Thyroid gland (tissue), 4 donors: ENCODE data around the gene SMIM35.

ENCODE experiments used
- POLR2A ChIP-seq, 2 donors: fragments of 450-650 bp; IDR thresholded peaks; one replicate each; pipeline ENCODE4 v1.6.1; 2017; ENCODE audit warnings: antibody characterized with exemption in 2 of 2, mild to moderate bottlenecking in 2 of 2, moderate library complexity in 1 of 2
- TF ChIP-seq, protein P1 (sequence below), 6 experiments: fragments of 200-600 bp in 3 of 6; fragments of 450-650 bp in 3 of 6; sonication (generic) in 3 of 6; IDR thresholded peaks; one replicate each; pipeline ENCODE4 v1.5.1; 2016 to 2019; ENCODE audit warnings: antibody characterized with exemption in 6 of 6, mild to moderate bottlenecking in 2 of 6, inconsistent platforms in 1 of 6, moderate library complexity in 1 of 6

DNA sequence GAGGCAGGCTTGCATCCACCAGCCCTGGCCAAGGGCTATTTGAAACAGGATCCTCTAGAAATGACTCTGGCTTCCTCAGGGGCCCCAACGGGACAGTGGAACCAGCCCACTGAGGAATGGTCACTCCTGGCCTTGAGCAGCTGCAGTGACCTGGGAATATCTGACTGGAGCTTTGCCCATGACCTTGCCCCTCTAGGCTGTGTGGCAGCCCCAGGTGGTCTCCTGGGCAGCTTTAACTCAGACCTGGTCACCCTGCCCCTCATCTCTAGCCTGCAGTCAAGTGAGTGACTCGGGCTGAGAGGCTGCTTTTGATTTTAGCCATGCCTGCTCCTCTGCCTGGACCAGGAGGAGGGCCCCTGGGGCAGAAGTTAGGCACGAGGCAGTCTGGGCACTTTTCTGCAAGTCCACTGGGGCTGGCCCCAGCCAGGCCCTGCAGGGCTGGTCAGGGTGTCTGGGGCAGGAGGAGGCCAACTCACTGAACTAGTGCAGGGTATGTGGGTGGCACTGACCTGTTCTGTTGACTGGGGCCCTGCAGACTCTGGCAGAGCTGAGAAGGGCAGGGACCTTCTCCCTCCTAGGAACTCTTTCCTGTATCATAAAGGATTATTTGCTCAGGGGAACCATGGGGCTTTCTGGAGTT, 87.3 kb downstream of the SMIM35 start:
- TF ChIP-seq, protein P1, sequence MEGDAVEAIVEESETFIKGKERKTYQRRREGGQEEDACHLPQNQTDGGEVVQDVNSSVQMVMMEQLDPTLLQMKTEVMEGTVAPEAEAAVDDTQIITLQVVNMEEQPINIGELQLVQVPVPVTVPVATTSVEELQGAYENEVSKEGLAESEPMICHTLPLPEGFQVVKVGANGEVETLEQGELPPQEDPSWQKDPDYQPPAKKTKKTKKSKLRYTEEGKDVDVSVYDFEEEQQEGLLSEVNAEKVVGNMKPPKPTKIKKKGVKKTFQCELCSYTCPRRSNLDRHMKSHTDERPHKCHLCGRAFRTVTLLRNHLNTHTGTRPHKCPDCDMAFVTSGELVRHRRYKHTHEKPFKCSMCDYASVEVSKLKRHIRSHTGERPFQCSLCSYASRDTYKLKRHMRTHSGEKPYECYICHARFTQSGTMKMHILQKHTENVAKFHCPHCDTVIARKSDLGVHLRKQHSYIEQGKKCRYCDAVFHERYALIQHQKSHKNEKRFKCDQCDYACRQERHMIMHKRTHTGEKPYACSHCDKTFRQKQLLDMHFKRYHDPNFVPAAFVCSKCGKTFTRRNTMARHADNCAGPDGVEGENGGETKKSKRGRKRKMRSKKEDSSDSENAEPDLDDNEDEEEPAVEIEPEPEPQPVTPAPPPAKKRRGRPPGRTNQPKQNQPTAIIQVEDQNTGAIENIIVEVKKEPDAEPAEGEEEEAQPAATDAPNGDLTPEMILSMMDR (IDR thresholded peaks at IDR 0.05) = no peak
- TF ChIP-seq POLR2A (IDR thresholded peaks at IDR 0.05) = no peak
